Hepatocyte (in vitro differentiated cells): ENCODE data around the gene PARD3B.

Experiments
- EZH2 ChIP-seq: fragments of 200-600 bp; sonication (generic); IDR thresholded peaks from 2 replicates; pipeline ENCODE4 v1.6.1; 2016; ENCODE audit warnings: antibody characterized with exemption, mild to moderate bottlenecking, borderline replicate concordance
- EZH2phosphoT487 ChIP-seq: fragments of 200-600 bp; sonication (generic); IDR thresholded peaks from one replicate; pipeline ENCODE4 v1.6.1; 2018; ENCODE audit warnings: antibody characterized with exemption, mild to moderate bottlenecking, low read depth, moderate library complexity; ENCODE audit not compliant: unreplicated experiment, severe bottlenecking
- TF ChIP-seq, protein P1 (sequence below): fragments of 200-600 bp; sonication (generic); IDR thresholded peaks from 2 replicates; pipeline ENCODE4 v1.5.1; 2016; ENCODE audit warnings: antibody characterized with exemption, mild to moderate bottlenecking; ENCODE audit not compliant: poor library complexity

GRCh38 chr2:204888222-204888621 lies 342.9 kb downstream of the PARD3B start:
- TF ChIP-seq EZH2, result no peak
- TF ChIP-seq, protein P1, sequence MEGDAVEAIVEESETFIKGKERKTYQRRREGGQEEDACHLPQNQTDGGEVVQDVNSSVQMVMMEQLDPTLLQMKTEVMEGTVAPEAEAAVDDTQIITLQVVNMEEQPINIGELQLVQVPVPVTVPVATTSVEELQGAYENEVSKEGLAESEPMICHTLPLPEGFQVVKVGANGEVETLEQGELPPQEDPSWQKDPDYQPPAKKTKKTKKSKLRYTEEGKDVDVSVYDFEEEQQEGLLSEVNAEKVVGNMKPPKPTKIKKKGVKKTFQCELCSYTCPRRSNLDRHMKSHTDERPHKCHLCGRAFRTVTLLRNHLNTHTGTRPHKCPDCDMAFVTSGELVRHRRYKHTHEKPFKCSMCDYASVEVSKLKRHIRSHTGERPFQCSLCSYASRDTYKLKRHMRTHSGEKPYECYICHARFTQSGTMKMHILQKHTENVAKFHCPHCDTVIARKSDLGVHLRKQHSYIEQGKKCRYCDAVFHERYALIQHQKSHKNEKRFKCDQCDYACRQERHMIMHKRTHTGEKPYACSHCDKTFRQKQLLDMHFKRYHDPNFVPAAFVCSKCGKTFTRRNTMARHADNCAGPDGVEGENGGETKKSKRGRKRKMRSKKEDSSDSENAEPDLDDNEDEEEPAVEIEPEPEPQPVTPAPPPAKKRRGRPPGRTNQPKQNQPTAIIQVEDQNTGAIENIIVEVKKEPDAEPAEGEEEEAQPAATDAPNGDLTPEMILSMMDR, result no peak
- no peak for TF ChIP-seq EZH2phosphoT487
